ENCODE measurements around the gene CASP6.

DNA sequence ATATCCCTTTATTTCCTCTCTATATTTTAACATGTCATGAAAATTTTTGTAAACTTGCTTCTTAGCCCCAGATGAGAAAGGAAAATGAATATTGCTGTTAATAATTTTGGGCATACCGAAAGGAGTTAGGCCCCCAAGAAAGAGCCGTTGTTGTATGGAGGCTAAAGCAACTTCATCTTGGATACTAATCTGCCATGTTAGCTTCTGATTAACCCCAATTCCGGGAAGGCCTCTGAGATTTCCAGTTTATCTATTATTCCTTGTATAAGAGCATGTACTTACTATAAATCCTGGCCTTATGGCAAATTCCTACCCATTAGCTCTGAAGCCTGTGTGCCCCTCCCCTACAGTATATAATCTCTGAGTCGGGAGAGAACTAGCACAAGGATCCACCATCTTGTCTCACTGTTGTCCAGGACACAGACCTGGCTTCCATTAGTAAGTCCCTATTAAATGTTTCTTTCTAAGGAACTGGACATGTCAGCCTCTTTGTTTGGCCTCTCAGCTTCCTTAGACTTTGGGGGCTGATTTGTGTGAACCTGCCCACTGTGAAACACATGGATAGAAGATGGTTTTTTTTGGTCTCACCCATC lies 47.5 kb upstream of the CASP6 start:
- TF ChIP-seq, protein P1, sequence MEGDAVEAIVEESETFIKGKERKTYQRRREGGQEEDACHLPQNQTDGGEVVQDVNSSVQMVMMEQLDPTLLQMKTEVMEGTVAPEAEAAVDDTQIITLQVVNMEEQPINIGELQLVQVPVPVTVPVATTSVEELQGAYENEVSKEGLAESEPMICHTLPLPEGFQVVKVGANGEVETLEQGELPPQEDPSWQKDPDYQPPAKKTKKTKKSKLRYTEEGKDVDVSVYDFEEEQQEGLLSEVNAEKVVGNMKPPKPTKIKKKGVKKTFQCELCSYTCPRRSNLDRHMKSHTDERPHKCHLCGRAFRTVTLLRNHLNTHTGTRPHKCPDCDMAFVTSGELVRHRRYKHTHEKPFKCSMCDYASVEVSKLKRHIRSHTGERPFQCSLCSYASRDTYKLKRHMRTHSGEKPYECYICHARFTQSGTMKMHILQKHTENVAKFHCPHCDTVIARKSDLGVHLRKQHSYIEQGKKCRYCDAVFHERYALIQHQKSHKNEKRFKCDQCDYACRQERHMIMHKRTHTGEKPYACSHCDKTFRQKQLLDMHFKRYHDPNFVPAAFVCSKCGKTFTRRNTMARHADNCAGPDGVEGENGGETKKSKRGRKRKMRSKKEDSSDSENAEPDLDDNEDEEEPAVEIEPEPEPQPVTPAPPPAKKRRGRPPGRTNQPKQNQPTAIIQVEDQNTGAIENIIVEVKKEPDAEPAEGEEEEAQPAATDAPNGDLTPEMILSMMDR (IDR thresholded peaks at IDR 0.05) = no peak
- TF ChIP-seq EZH2 (IDR thresholded peaks at IDR 0.05; ENCODE audit: borderline replicate concordance, insufficient read depth, low read depth, low read length, poor library complexity, severe bottlenecking) = no peak
